WERI-Rb-1 (cell line): ENCODE results near the gene CT45A10.
A peak's percentile ranks its signal among the peaks of the same experiment; 100 is the strongest.
"Not testable (repeated sequence)": the region's sequence is repeated elsewhere in the genome, so short reads cannot be mapped to it uniquely, and the experiment has no call there.

Experiments
- DNase-seq: peaks from one replicate; pipeline ENCODE4 v3.0.0-alpha.2; 2020
- H3K27ac ChIP-seq: fragments of 250-450 bp; sonication (Bioruptor Pico); 2 replicates; pipeline ENCODE4 v1.5.1; 2020; ENCODE audit warnings: mild to moderate bottlenecking, moderate library complexity
- H3K27me3 ChIP-seq: fragments of 250-450 bp; sonication (Bioruptor Pico); 2 replicates; pipeline ENCODE4 v1.5.1; 2021; ENCODE audit warnings: mild to moderate bottlenecking, low read depth, moderate library complexity; ENCODE audit not compliant: insufficient read depth, severe bottlenecking
- H3K36me3 ChIP-seq: fragments of 250-450 bp; sonication (Bioruptor Pico); 2 replicates; pipeline ENCODE4 v1.5.1; 2020; ENCODE audit warnings: mild to moderate bottlenecking, moderate library complexity
- H3K4me3 ChIP-seq: 2 replicates; pipeline ENCODE4 v1.5.1; 2011; ENCODE audit warnings: low read depth, mild to moderate bottlenecking, control low read depth, low read length
- H3K9me3 ChIP-seq: fragments of 250-450 bp; sonication (Bioruptor Pico); 2 replicates; pipeline ENCODE4 v1.5.1; 2021; ENCODE audit warnings: mild to moderate bottlenecking, moderate library complexity; ENCODE audit not compliant: severe bottlenecking
- CTCF ChIP-seq: IDR thresholded peaks from 2 replicates; pipeline ENCODE4 v1.5.1; 2011; ENCODE audit warnings: low read depth, mild to moderate bottlenecking, control low read depth, inconsistent platforms, low read length

CT45A10 gene

GRCh38 chrX:135893294-135893817 lies at the start of gene CT45A10, which contains the start of gene SAGE1:
Gene CT45A10, minus strand, starts transcription at chrX:135893444. Its CDS starts 8,100 bp downstream, at chrX:135885344.
Gene SAGE1, plus strand, starts transcription at chrX:135893716. Its CDS starts 2,527 bp downstream, at chrX:135896243.
- H3K9me3 ChIP-seq: no peaks in the 10 kb centered on the region
- TF ChIP-seq CTCF: no peak
- no peak within 1 kb of the TSS for H3K27ac ChIP-seq
- H3K4me3 ChIP-seq: no peak within 1 kb of the TSS
- H3K27me3 ChIP-seq: peaks cover 47% of the 10 kb centered on the region
- no peak for DNase-seq
- no peaks in the 10 kb centered on the region for H3K36me3 ChIP-seq

GRCh38 chrX:135931644-135932487 lies 38.6 kb upstream of the CT45A10 start:
- Histone ChIP-seq H3K36me3 (no peaks in the 10 kb centered on the region), H3K27ac (no peak overlapping the region), H3K4me3 (no peak overlapping the region), H3K9me3 (no peaks in the 10 kb centered on the region), H3K27me3 (peaks cover 33% of the 10 kb centered on the region)
- DNase-seq: peak; percentile 48
- TF ChIP-seq CTCF: peak; percentile 77

GRCh38 chrX:135927897-135928296 lies 34.7 kb upstream of the CT45A10 start:
- Histone ChIP-seq H3K9me3 (no peaks in the 10 kb centered on the region), H3K4me3 (no peak overlapping the region), H3K36me3 (no peaks in the 10 kb centered on the region), H3K27ac (no peak overlapping the region), H3K27me3 (peaks cover 59% of the 10 kb centered on the region)
- no peak for DNase-seq
- no peak for TF ChIP-seq CTCF

- Histone ChIP-seq H3K27ac (no peak overlapping the region), H3K9me3 (no peaks in the 10 kb centered on the region), H3K4me3 (no peak overlapping the region), H3K36me3 (no peaks in the 10 kb centered on the region), H3K27me3 (peaks cover 54% of the 10 kb centered on the region)
- TF ChIP-seq CTCF: peak; percentile 43
- no peak for DNase-seq
Observed at GRCh38 chrX:135923353-135923752, 30.1 kb upstream of the CT45A10 start.

GRCh38 chrX:135920516-135920915 lies 27.3 kb upstream of the CT45A10 start:
- not testable (repeated sequence) for H3K36me3 ChIP-seq, DNase-seq, H3K27ac ChIP-seq, H3K9me3 ChIP-seq, H3K4me3 ChIP-seq
- H3K27me3 ChIP-seq: peaks cover 74% of the 10 kb centered on the region

GRCh38 chrX:135914404-135914803 lies 21.2 kb upstream of the CT45A10 start:
- H3K27ac ChIP-seq: no peak overlapping the region
- no peak overlapping the region for H3K4me3 ChIP-seq
- no peak for TF ChIP-seq CTCF
- H3K9me3 ChIP-seq: no peaks in the 10 kb centered on the region
- DNase-seq: no peak
- H3K36me3 ChIP-seq: no peaks in the 10 kb centered on the region
- peaks cover 66% of the 10 kb centered on the region for H3K27me3 ChIP-seq
